Measurements from ENCODE around the gene ENG. TPM values are rescaled to one million over a fixed set of nuclear protein-coding genes. Genes with fewer than 3 reads are reported as not detected.

Gene ENG
- total and polyA plus RNA-seq, 2 experiments from 2014 or later = 1.4 to 2.6 TPM

GRCh38 chr9:127898433-127899127 is 44.1 kb upstream of the ENG start (continued):
- no peak for TF ChIP-seq ZNF462 (CRISPR knock-in tag; IDR thresholded peaks at IDR 0.05)
- no peak for TF ChIP-seq POLR2AphosphoS5 (IDR thresholded peaks at IDR 0.05; ENCODE audit: low read depth)
- no peak for TF ChIP-seq ZNF114 (CRISPR knock-in tag; IDR thresholded peaks at IDR 0.05)
- TF ChIP-seq NANOG (IDR thresholded peaks at IDR 0.05; ENCODE audit: borderline replicate concordance) = no peak
- TF ChIP-seq EZH2phosphoT487 (IDR thresholded peaks at IDR 0.05; ENCODE audit: unreplicated experiment) = no peak
- no peak for TF ChIP-seq JUNB (IDR thresholded peaks at IDR 0.05; ENCODE audit: unreplicated experiment)
- TF ChIP-seq EZH2 (IDR thresholded peaks at IDR 0.05; ENCODE audit: low read depth, unreplicated experiment) = no peak
- TF ChIP-seq CREB1 (CRISPR knock-in tag; IDR thresholded peaks at IDR 0.05; ENCODE audit: low read depth) = no peak
- no peak for TF ChIP-seq ETS1 (IDR thresholded peaks at IDR 0.05)
- TF ChIP-seq ZNF331 (CRISPR knock-in tag; IDR thresholded peaks at IDR 0.05; ENCODE audit: low read depth) = no peak
- TF ChIP-seq CTCF (conservative IDR thresholded peaks at IDR 0.05; ENCODE audit: low read depth in 2 of 2) = no peak

Measured in GM23338 (cell line).